Subcutaneous abdominal adipose tissue (tissue), 5 donors: ENCODE data around the gene CCDC177.

ENCODE experiments used
- H3K27ac ChIP-seq: one replicate; pipeline ENCODE4 v1.7.0; 2013; ENCODE audit warnings: low read depth, mild to moderate bottlenecking, inconsistent platforms, low read length, moderate library complexity
- H3K27me3 ChIP-seq, 5 donors: one replicate each; pipeline ENCODE4 v1.7.0; 2013; ENCODE audit warnings: low read length in 5 of 5, inconsistent platforms in 1 of 5; ENCODE audit not compliant: control insufficient read depth in 5 of 5, insufficient read depth in 4 of 5
- H3K36me3 ChIP-seq, 5 donors: one replicate each; pipeline ENCODE4 v1.7.0; 2013; ENCODE audit warnings: low read length in 5 of 5; ENCODE audit not compliant: control insufficient read depth in 5 of 5, insufficient read depth in 5 of 5
- H3K4me1 ChIP-seq, 5 donors: one replicate each; pipeline ENCODE4 v1.7.0; 2013; ENCODE audit warnings: low read length in 5 of 5, mild to moderate bottlenecking in 3 of 5, moderate library complexity in 1 of 5; ENCODE audit not compliant: control insufficient read depth in 5 of 5, insufficient read depth in 5 of 5
- H3K4me3 ChIP-seq, 5 donors: one replicate each; pipeline ENCODE4 v1.7.0; 2013; ENCODE audit warnings: low read length in 5 of 5, low read depth in 1 of 5
- H3K9ac ChIP-seq, 5 donors: one replicate each; pipeline ENCODE4 v1.7.0; 2013; ENCODE audit warnings: low read length in 5 of 5, mild to moderate bottlenecking in 4 of 5, moderate library complexity in 3 of 5
- H3K9me3 ChIP-seq, 5 donors: one replicate each; pipeline ENCODE4 v1.7.0; 2013; ENCODE audit warnings: low read length in 5 of 5; ENCODE audit not compliant: control insufficient read depth in 5 of 5
- donor health status: healthy.
- donor health status: healthy.
- donor health status: healthy.
- donor health status: healthy.
- donor health status: healthy.

The CCDC177 gene

DNA sequence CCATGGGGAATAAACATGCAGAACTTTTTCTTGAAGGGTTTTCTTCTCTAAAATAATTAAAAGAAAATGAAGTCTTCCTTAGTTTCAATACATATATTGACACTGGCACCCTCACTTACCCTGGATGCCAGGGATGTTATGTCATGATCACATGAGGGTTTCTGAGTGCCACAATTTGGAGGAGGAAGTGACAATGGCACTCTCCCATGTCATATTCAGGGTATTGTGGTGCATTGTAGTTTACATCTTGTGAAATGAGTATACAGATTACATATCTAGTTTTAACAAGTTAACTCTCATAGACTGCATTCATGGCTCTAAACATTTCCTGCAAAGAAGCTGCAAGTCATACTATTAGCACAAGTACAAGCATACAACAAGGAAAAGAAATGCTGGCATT, 37.7 kb downstream of the CCDC177 start:
- H3K4me1 ChIP-seq = peaks cover 0 to 13% (median 11%) of the 10 kb centered on the region in 5 donors
- H3K27me3 ChIP-seq = peaks cover 0 to 5% (median 2%) of the 10 kb centered on the region in 5 donors
- H3K4me3 ChIP-seq = no peak overlapping the region
- no peak overlapping the region for H3K9ac ChIP-seq
- peaks cover 0 to 6% (median 0%) of the 10 kb centered on the region in 5 donors for H3K9me3 ChIP-seq
- H3K27ac ChIP-seq = no peak overlapping the region
- no peaks in the 10 kb centered on the region for H3K36me3 ChIP-seq

DNA sequence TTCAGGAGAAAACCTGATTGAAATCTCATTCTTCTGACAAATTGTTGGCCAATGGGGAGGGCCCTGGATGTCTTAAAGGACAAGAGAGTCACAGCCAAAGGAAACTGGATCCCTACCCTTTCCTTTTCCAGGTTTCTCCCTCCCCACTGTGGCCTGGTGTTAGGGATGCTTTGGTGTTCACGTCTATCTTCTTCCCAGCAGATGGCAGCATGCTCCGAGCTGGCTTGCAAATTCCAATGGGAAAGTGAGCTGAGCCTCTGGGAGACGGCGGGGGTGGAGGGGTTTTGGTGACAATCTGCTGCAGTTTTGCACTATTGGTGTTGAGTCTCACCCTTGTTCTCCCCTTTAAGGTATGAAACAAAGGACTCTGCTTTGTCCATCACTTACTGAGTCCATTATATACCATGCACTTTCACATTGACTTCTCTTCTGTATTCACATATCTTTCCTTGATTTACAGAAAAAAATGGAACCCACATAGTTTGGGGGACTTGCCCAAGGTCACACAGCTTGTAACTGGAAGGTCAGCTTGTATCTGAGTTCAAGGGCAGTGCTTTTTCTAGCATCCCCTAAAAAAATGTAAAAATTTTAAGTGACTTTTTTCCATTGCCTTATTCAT, 39.3 kb downstream of the CCDC177 start:
- peaks cover 0 to 3% (median 3%) of the 10 kb centered on the region in 5 donors for H3K4me1 ChIP-seq
- peaks cover 0 to 10% (median 4%) of the 10 kb centered on the region in 5 donors for H3K27me3 ChIP-seq
- H3K9ac ChIP-seq = peak overlapping the region in 1 of 5 donors; percentile 48
- no peaks in the 10 kb centered on the region for H3K36me3 ChIP-seq
- peaks cover 0 to 6% (median 0%) of the 10 kb centered on the region in 5 donors for H3K9me3 ChIP-seq
- H3K27ac ChIP-seq = no peak overlapping the region
- no peak overlapping the region for H3K4me3 ChIP-seq

DNA sequence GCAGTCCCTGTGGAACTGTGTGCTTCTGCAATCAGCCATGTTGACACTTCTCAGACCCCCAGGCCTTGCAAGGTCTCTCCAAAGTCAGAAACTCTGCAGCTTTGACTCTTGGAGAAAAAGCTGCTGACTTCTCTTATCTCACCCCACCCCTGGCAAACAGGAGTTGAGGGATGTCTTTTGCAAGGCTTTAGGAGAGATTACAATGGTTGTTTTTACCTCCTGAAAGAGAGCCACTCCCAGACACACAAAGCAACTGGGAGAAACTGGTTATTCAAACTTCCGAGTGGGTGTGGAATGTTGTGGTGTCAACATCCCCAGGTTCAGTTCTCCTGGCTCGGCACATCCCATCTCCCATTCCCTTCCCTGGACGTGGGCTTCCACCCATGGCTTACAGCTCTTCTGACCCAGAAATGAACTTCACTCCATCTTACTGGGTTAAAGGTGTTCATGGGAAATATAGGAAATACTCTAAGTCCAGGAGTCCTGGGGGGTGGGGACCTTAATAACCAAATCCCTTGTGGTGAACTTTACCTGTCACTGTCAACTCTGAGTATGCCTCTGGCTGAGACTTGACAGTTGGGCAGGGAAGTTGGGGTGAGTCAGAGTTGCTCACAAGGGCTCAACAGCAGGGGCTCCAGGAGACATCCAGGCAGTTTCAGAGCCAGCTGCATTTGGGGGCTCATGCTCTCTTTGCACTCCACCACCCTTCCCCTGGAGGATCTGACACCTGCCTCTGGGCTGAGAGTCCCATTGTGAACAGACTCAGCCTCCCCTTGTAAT, 41.9 kb downstream of the CCDC177 start:
- peaks cover 0 to 2% (median 0%) of the 10 kb centered on the region in 5 donors for H3K4me1 ChIP-seq
- H3K36me3 ChIP-seq = no peaks in the 10 kb centered on the region
- H3K27ac ChIP-seq = no peak overlapping the region
- H3K9me3 ChIP-seq = no peaks in the 10 kb centered on the region
- peaks cover 0 to 17% (median 5%) of the 10 kb centered on the region in 5 donors for H3K27me3 ChIP-seq
- H3K4me3 ChIP-seq = no peak overlapping the region
- no peak overlapping the region for H3K9ac ChIP-seq

DNA sequence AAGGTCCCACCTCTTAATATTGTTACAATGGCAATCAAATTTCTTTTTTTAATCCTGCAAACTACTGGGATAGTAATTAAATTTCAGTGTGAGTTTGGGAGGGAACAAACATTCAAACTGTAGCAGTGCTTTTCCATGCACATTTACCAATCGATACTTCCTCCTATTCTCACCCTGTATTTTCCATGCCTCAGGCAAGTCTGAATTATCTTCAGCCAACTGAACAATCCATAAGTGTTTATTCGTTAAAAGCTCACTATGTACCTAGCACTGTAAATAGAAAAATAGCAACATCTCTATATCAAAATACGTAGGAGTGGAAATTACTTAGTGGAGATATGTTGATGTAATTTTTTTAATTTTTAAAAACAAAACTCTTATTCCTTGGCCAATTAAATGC, 43.5 kb downstream of the CCDC177 start:
- H3K9me3 ChIP-seq = no peaks in the 10 kb centered on the region
- H3K27me3 ChIP-seq = peaks cover 4 to 17% (median 9%) of the 10 kb centered on the region in 5 donors
- H3K36me3 ChIP-seq = no peaks in the 10 kb centered on the region
- H3K9ac ChIP-seq = no peak overlapping the region
- peaks cover 0 to 2% (median 0%) of the 10 kb centered on the region in 5 donors for H3K4me1 ChIP-seq
- no peak overlapping the region for H3K27ac ChIP-seq
- H3K4me3 ChIP-seq = no peak overlapping the region

DNA sequence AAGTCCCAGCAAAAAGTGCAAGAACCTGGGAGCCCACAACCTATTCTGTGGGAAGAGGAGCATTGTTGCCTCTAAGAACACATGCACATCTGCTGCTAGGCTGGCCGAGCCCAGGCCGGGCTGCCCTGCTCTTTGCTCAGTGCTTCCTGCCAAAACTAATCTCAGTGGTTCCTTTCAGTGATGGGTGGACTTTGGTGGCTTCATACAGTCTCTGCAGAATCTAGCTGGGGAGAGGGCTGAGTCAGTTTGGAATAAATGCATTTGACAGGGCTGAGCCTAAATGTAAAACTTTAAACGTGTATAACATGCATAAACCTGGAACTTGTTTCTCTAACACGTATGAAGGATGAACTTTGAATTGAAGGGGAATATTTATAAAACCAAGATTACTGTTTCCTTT, 44.6 kb downstream of the CCDC177 start:
- no peaks in the 10 kb centered on the region for H3K4me1 ChIP-seq
- no peaks in the 10 kb centered on the region for H3K9me3 ChIP-seq
- H3K4me3 ChIP-seq = no peak overlapping the region
- H3K9ac ChIP-seq = no peak overlapping the region
- H3K36me3 ChIP-seq = no peaks in the 10 kb centered on the region
- no peak overlapping the region for H3K27ac ChIP-seq
- H3K27me3 ChIP-seq = peaks cover 4 to 17% (median 9%) of the 10 kb centered on the region in 5 donors

DNA sequence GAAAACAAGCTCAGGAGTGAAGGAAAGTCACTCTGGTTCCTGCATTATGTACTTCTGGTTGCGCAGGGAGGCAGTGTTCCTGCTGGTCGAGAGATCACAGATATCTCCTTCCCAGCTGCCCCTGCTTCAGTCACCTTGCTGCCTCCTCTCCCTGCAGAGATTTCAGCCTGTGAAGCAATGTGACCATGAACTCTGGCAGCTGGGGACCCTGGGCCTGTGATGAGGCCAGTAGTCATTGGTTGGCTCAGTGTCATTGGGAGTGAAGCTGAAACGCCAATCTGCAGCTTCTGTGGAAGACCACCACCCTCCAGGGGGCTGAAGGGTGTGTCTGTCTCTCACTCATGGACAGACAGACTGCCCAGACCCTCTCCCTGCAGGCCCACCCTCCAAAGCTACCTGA, 45.1 kb downstream of the CCDC177 start:
- Histone ChIP-seq H3K9me3 (no peaks in the 10 kb centered on the region), H3K27ac (no peak overlapping the region), H3K27me3 (peaks cover 4 to 17% (median 9%) of the 10 kb centered on the region in 5 donors), H3K4me1 (no peaks in the 10 kb centered on the region), H3K9ac (no peak overlapping the region), H3K4me3 (no peak overlapping the region), H3K36me3 (no peaks in the 10 kb centered on the region)

DNA sequence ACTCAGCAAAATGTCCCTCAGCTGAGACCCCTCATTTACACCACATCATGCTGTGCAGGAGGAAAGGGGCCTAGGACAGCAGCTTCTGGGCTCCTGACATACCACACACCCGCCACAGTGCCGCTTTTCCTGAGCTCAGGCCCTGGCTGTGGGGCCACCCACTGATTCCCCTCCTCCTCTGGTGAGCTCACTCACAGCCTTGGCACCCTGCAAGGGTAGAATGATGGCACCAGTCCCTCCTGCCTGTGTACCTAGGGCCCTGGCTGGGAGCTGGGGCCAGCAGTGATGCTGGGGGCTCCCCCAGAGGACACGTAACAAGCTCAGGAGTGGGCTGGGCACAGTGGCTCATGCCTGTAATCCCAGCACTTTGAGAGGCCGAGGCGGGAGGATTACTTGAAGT, 45.7 kb downstream of the CCDC177 start:
- no peaks in the 10 kb centered on the region for H3K9me3 ChIP-seq
- H3K9ac ChIP-seq = no peak overlapping the region
- H3K4me1 ChIP-seq = no peaks in the 10 kb centered on the region
- H3K36me3 ChIP-seq = no peaks in the 10 kb centered on the region
- no peak overlapping the region for H3K4me3 ChIP-seq
- peaks cover 4 to 19% (median 8%) of the 10 kb centered on the region in 5 donors for H3K27me3 ChIP-seq
- H3K27ac ChIP-seq = no peak overlapping the region

DNA sequence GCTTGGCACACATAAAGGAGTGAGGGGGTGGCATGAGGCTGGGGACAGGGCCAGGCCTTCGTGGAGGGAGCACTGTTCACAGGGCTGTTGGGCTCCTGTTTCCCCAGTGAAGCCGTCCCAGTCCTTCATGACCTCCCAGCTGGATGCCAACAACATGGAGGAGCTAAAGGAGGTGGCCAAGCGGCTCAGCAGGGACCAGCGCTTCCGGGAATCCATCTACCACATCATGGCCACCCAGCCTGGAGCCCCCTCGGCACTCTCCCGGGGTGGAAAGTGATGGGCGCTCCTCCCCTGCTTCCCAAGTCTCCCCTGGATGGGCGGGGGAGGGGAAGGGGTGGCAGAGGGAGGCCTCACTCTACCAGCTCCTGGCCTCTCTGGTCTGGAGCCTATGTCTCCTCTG, 46.5 kb downstream of the CCDC177 start:
- Histone ChIP-seq H3K4me3 (no peak overlapping the region), H3K36me3 (no peaks in the 10 kb centered on the region), H3K9me3 (no peaks in the 10 kb centered on the region), H3K27ac (no peak overlapping the region), H3K27me3 (peaks cover 4 to 17% (median 5%) of the 10 kb centered on the region in 5 donors), H3K4me1 (no peaks in the 10 kb centered on the region), H3K9ac (no peak overlapping the region)

DNA sequence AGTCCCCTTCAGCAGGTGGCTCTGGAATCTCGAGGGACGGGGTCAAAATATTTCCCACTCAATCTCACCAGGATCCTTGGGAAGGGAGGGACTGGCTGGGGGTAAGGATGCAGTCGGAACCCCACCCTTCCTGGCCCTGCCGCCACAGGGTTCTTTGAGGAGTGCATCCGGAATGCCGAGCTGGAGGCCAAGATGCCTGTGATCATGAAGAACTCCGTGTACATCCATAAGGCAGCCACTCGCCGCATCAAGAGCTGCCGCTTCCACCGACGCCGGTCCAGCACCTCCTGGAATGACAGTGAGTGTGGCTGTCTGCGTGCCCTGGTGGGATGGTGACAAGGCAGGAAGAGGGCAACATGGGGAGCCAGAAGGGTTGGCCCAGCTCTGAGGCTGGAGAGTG, 47.0 kb downstream of the CCDC177 start:
- Histone ChIP-seq H3K9ac (no peak overlapping the region), H3K4me3 (no peak overlapping the region), H3K9me3 (no peaks in the 10 kb centered on the region), H3K27ac (no peak overlapping the region), H3K36me3 (no peaks in the 10 kb centered on the region), H3K4me1 (no peaks in the 10 kb centered on the region), H3K27me3 (peaks cover 4 to 17% (median 5%) of the 10 kb centered on the region in 5 donors)

DNA sequence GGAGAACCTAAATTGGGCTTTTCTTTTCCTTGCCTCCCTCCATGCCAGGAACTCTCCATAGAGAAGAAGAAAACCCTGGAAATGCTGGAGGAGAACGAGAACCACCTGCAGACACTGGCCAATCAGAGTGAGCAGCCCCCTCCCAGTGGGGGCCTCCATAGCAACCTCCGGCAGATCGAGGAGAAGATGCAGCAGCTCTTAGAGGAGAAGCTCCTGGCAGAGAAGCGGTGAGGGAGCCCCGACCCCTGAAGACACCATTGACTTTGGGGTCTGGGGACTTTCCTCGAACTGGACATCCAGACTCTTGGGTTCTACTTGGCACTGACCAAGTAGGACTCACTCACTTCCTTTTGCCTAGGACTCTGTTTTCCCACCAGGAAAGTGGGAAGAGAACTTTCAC, 48.8 kb downstream of the CCDC177 start:
- Histone ChIP-seq H3K4me3 (no peak overlapping the region), H3K4me1 (no peaks in the 10 kb centered on the region), H3K9me3 (no peaks in the 10 kb centered on the region), H3K27me3 (peaks cover 4 to 11% (median 7%) of the 10 kb centered on the region in 5 donors), H3K27ac (no peak overlapping the region), H3K36me3 (no peaks in the 10 kb centered on the region), H3K9ac (no peak overlapping the region)
